Ishikawa (cell line): ENCODE measurements around the gene DNAJA1.

ENCODE experiments used
- CEBPB ChIP-seq: IDR thresholded peaks from 2 replicates; pipeline ENCODE4 v1.6.1; 2012
- CREB1 ChIP-seq: IDR thresholded peaks from 2 replicates; pipeline ENCODE4 v1.6.1; 2012; ENCODE audit warnings: low read depth
- EGR1 ChIP-seq: IDR thresholded peaks from 2 replicates; pipeline ENCODE4 v1.6.1; 2012
- EP300 ChIP-seq: IDR thresholded peaks from 2 replicates; pipeline ENCODE4 v1.6.1; 2012; ENCODE audit warnings: borderline replicate concordance
- FOXM1 ChIP-seq: IDR thresholded peaks from 2 replicates; pipeline ENCODE4 v1.6.1; 2012; ENCODE audit warnings: low read depth, borderline replicate concordance
- RAD21 ChIP-seq: IDR thresholded peaks from 2 replicates; pipeline ENCODE4 v1.6.1; 2012; ENCODE audit warnings: low read depth
- TAF1 ChIP-seq: IDR thresholded peaks from 2 replicates; pipeline ENCODE4 v1.6.1; 2012; ENCODE audit warnings: low read depth, mild to moderate bottlenecking
- TEAD4 ChIP-seq: IDR thresholded peaks from 2 replicates; pipeline ENCODE4 v1.6.1; 2012
- YY1 ChIP-seq: IDR thresholded peaks from 2 replicates; pipeline ENCODE4 v1.6.1; 2012; ENCODE audit warnings: low read depth
- TF ChIP-seq, protein P1 (sequence below): IDR thresholded peaks from 2 replicates; pipeline ENCODE4 v1.6.1; 2012; ENCODE audit warnings: low read depth, mild to moderate bottlenecking
- TF ChIP-seq, protein P2 (sequence below): IDR thresholded peaks from 2 replicates; pipeline ENCODE4 v1.6.1; 2012

GRCh38 chr9:33030285-33030684, 5.2 kb downstream of the DNAJA1 start:
- no peak for TF ChIP-seq RAD21
- no peak for TF ChIP-seq EGR1
- no peak for TF ChIP-seq FOXM1
- TF ChIP-seq, protein P1, sequence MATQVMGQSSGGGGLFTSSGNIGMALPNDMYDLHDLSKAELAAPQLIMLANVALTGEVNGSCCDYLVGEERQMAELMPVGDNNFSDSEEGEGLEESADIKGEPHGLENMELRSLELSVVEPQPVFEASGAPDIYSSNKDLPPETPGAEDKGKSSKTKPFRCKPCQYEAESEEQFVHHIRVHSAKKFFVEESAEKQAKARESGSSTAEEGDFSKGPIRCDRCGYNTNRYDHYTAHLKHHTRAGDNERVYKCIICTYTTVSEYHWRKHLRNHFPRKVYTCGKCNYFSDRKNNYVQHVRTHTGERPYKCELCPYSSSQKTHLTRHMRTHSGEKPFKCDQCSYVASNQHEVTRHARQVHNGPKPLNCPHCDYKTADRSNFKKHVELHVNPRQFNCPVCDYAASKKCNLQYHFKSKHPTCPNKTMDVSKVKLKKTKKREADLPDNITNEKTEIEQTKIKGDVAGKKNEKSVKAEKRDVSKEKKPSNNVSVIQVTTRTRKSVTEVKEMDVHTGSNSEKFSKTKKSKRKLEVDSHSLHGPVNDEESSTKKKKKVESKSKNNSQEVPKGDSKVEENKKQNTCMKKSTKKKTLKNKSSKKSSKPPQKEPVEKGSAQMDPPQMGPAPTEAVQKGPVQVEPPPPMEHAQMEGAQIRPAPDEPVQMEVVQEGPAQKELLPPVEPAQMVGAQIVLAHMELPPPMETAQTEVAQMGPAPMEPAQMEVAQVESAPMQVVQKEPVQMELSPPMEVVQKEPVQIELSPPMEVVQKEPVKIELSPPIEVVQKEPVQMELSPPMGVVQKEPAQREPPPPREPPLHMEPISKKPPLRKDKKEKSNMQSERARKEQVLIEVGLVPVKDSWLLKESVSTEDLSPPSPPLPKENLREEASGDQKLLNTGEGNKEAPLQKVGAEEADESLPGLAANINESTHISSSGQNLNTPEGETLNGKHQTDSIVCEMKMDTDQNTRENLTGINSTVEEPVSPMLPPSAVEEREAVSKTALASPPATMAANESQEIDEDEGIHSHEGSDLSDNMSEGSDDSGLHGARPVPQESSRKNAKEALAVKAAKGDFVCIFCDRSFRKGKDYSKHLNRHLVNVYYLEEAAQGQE = no peak
- TF ChIP-seq CREB1 = no peak
- no peak for TF ChIP-seq EP300
- TF ChIP-seq YY1 = no peak
- TF ChIP-seq CEBPB = no peak
- TF ChIP-seq TAF1 = no peak
- TF ChIP-seq TEAD4 = no peak
- TF ChIP-seq, protein P2, sequence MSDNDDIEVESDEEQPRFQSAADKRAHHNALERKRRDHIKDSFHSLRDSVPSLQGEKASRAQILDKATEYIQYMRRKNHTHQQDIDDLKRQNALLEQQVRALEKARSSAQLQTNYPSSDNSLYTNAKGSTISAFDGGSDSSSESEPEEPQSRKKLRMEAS = no peak
